ENCODE data around the gene BACH1.

BACH1 gene

DNA sequence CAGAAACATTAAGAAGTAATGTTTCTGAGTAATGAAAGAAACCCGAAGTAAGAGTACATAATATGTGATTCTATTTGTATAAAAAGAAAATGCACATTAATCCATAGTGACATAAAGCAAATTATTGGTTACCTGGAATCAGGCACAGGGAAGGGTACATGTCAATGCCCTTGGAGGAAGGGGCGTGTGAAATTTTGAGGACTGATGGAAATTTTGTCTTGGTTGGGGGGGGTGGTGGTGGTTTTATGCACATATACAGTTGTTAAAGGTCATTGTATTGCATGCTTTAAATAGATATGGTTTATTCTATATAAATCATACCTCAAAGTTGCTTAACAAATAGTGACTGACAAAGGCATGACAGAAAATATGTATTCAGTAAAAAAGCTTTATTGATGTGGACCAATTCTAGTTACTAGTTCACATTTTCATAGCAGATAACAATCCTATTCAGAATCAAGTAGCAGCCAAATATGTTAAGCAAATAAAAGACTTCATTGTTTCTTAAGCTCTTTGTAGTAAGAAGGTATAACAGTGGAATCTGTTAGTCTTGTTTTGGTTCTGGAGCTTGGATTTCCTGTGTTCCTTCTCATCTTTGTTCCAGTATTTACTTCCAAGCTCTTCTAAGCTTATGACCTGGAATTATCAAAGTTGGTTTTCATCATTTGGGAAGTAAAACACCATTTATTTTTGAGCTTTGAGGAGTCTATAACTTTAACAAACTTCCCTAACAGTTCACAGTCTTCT lies 15.1 kb downstream of the BACH1 start:
- no peak for DNase-seq (ENCODE audit: low read depth in 3 of 3, low spot score in 1 of 3)

DNA sequence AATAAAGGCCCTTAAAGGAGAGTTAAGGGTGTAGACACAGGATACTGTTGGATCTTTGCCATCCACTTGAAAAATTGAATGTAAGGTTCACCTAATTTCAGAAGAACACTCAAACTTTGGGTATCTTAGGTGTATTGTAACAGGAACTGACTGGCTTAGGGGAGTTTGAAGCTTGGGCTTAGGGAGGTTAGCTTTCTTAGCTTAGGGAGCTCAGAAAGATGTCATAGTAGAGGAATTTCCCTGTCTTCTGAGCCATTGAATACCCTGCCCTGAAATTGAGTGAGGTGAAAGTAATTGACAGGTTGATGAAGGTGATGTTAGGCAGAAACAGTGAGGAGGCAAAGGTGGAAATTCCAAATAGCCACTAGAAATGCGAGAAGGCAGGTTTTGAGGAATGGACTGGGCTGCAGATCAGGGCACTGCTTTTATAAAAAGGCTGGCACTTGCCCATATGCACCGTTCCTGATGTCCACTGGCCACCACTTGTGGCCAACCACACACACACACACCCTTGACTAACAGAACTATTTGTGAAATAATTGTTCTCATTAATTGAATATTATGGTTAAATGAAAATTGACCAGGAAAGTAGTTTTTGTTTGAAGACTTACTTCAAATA lies 16.5 kb downstream of the BACH1 start:
- no peak for DNase-seq (ENCODE audit: low read depth in 3 of 3, low spot score in 1 of 3)

DNA sequence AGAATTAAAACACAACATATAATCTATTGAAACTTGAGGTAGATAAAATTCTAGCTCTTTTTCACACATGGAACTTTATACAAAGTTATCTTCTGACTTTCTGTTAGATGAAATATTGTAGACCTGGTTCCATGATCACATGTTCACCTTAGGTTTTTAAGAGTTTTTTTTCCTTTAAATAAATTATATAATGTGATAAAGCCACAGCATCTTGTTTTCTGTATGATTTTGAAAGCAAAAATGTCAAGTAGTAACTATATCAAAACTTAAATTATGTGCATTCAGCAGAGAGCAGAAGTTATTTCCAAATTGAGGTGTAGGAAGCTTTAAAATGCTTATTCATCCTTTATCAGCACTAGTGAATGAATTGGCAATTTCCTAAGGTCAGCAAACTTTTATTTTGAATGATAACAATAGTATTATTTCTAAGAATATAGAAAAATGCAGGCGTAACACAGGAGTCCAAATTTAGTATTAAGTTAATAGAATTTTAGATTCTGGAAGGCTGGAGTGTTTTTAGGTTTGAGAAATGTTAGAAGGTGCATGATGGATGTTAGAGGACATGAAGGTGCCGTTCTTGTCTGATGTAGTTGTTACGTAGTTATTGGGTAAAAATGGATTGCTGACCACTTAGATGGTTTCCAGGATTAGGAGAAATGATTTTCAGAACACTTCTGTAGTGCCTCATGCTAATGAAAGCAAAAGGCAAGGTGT lies 17.5 kb downstream of the BACH1 start:
- no peak for DNase-seq (ENCODE audit: low read depth in 3 of 3, low spot score in 1 of 3)

DNA sequence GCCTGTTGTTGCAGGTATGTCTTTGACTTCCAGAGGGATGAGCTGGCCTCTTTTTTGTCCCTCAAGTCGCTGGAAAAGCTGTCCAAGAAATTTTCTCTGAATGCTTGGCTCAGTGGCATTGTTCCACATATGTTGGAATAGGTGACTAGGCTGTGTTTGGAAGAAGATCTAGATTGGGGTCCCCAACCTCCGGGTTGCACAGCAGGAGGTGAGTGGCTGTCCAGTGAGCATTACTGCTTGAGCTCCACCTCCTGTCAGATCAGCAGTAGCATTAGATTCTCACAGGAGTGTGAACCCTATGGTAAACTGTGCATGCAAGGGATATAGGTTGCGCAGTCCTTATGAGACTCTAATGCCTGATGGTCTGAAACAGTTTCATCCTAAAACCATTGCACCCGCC lies 18.1 kb downstream of the BACH1 start:
- no peak for DNase-seq (ENCODE audit: low read depth in 3 of 3, low spot score in 1 of 3)

DNA sequence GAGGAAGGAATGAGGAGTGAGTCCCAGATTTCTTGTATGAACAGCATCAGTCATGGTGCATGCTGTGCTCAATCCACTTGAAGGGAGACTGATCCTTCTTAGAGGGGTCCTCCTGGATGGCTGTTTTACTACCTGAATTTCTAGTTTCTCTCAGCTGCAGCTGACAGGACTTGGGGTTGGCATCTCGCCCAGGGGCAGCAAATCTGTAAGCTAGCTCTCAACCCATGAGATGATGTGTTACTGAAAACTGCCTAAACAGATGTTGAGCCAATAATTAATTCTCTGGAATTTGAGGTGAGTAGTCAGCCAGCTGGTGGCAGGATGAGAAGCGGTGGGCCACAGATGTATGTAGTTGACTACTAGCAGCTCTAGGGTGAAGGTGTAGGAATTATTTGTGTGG lies 19.6 kb downstream of the BACH1 start:
- no peak for DNase-seq (ENCODE audit: low read depth in 3 of 3, low spot score in 1 of 3)

- DNase-seq (ENCODE audit: low read depth in 3 of 3, low spot score in 1 of 3) = no peak
Measured at GRCh38 chr21:29320031-29320430, 21.3 kb downstream of the BACH1 start.

GRCh38 chr21:29321217-29321616 lies 22.5 kb downstream of the BACH1 start:
- no peak for DNase-seq (ENCODE audit: low read depth in 3 of 3, low spot score in 1 of 3)

DNA sequence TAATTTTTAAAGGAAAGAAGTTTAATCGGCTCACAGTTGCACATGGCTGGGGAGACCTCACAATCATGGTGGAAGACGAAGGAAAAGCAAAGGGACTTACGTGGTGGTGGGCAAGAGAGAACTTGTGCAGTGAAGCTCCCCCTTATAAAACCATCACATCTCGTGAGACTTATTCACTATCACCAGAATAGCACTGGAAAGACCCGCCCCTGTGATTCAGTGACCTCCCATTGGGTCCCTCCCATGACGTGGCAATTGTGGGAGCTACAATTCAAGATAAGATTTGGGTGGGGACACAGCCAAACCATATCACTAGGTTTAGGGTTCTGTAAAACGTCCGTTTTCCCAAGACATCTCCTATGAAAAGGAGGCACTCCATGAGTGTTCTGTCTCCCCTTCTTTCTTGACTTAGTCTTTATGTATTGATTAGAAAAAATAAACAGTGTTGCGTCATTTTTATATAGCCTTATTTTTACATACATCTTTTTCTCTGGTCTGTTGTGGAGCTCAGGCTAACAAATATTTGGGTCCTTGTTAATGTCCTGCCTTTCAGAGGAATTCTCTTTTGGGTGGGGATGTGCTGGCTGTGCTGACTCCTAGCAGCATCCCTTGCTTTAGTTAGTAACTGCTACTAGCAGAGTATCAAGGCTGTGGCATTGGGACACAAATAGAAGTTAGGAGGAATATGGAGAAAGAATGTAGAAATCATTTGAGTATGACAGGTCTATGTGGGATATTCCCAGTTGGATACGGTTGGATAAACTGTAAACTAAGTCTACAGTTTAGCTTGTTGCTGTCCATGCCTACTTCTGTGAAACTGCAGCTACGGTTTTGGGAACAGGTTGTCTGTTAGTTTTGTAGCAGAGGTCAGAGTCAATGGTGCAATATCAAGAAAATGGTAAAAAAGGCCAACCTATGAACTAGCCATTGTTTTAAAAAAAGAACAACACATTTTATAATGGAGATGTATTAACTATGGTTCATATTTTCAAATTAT lies 23.5 kb downstream of the BACH1 start:
- no peak for DNase-seq (ENCODE audit: low read depth in 3 of 3, low spot score in 1 of 3)

DNA sequence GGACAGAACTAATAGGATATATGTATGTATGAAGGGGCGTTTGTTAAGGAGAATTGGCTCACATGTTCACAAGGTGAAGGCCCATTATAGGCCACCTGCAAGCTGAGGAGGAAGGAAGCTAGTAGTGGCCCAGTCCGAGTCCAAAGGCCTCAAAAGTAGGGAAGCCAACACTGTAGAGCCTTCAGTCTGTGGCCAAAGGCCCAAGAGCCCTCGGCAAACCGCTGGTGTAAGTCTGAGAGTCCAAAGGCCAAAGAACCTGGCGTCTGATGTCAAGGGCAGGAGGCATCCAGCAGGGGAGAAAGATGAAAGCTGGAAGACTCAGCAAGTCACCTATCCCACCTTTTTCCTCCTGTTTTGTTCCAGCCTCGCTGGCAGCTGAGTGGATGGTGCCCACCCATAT lies 24.5 kb downstream of the BACH1 start:
- DNase-seq (ENCODE audit: low read depth in 3 of 3, low spot score in 1 of 3) = no peak

GRCh38 chr21:29326914-29327554 lies 28.3 kb downstream of the BACH1 start:
- DNase-seq (ENCODE audit: low read depth in 3 of 3, low spot score in 1 of 3) = no peak

- DNase-seq (ENCODE audit: low read depth in 3 of 3, low spot score in 1 of 3) = no peak
Measured at GRCh38 chr21:29329406-29329805, 30.7 kb downstream of the BACH1 start.

DNA sequence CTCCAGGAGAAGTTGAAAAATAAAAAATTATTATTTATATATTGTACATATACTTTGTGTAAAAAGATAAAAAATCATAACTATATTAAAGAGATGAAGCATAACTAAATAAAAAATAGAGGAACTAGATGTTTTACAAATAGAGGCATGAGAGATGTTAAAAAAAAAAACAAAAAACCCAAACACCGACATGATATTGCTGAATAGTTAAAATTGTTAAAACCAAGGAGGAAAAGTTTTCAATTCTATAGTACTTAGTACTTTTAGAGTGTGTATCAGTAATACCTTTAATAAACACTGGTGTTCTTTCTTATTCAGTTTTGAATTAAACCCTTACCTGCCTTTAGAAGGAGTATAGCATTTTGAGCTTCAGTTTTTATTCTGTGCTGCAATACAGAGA lies 32.1 kb downstream of the BACH1 start:
- no peak for DNase-seq (ENCODE audit: low read depth in 3 of 3, low spot score in 1 of 3)

- no peak for DNase-seq (ENCODE audit: low read depth in 3 of 3, low spot score in 1 of 3)
Measured at GRCh38 chr21:29332461-29333362, 34.0 kb downstream of the BACH1 start.

- no peak for DNase-seq (ENCODE audit: low read depth in 3 of 3, low spot score in 1 of 3)
Measured at GRCh38 chr21:29333406-29333805, 34.7 kb downstream of the BACH1 start.

DNA sequence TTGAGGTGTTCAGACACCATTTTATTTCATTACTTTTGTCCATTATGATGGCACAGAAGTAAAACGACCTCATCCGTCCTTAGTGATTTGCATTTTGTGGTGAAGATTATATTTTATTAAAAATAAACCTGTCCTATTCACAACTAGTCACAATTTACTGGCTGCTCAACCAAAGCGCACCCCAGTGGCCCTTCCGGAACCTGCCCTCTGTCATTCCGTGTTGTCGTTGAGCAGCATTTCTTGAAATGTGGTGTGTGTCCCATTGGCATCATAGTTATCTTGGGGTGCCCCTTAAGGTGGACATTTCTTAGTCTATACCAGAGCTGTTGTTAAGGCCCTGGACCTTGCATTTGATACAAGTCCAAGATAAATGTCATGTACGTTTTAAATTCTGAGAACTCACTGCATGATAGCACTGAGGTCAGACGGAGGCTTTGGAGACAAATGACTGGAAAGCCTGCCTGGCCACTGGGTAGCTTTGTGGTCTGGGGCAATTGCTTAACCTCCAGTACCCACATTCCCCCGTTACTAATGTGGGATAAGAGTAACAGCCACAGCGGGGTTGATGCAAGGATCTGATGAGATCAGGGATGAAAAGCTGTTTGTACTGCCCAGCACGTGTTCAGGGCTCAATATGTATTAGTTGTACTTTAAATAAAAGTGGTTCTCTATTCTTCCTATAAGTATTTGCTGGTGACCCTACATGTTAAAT lies 36.2 kb downstream of the BACH1 start:
- DNase-seq (ENCODE audit: low read depth in 3 of 3, low spot score in 1 of 3) = no peak

DNA sequence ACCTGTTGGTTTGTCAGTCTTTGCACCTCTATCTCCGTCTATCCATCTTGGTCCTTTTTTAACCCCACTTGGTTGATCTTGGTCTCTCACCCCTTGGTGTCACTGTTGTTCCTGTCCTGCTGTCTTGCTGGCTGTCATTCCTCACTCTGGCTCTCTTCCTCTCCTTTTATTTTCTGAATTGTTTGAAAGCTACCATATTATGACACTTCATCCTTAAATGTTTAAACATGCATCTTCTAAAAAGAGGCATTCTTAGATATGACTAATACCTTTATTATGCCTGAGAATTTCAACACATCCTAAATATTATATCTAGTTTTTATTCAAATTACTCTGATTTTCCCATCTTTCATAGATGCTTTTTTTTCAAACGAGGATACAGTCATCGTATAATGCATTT lies 37.0 kb downstream of the BACH1 start:
- DNase-seq (ENCODE audit: low read depth in 3 of 3, low spot score in 1 of 3) = no peak

- no peak for DNase-seq (ENCODE audit: low read depth in 3 of 3, low spot score in 1 of 3)
Measured at GRCh38 chr21:29338256-29338655, 39.5 kb downstream of the BACH1 start.

- DNase-seq (ENCODE audit: low read depth in 3 of 3, low spot score in 1 of 3) = no peak
Measured at GRCh38 chr21:29340228-29340627, 41.5 kb downstream of the BACH1 start.

DNA sequence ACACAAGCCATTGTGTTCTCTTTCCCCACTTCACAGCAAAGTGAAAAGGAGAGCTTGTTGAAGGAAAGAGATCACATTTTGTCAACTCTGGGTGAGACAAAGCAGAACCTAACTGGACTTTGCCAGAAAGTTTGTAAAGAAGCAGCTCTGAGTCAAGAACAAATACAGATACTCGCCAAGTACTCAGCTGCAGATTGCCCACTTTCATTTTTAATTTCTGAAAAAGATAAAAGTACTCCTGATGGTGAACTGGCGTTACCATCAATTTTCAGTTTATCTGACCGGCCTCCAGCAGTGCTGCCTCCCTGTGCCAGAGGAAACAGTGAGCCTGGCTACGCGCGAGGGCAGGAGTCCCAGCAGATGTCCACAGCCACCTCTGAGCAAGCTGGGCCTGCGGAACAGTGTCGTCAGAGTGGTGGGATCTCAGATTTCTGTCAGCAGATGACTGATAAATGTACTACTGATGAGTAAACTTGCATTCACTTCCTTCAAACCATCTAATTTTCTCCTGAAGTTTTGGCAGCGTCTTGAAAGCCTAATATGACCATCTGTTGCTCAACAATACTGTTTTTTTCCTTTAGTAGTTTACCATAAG lies 43.7 kb downstream of the BACH1 start:
- no peak for DNase-seq (ENCODE audit: low read depth in 3 of 3, low spot score in 1 of 3)
